H1 (cell line): ENCODE results near the gene CNTROB. TPM values are rescaled to one million over a fixed set of nuclear protein-coding genes. Genes with fewer than 3 reads are reported as not detected.

ENCODE experiments used
- CTCF ChIA-PET: fragments of 300-600 bp; sonication (Branson Sonifier 250); formaldehyde crosslinking; loops from one replicate; lab custom pipeline; 2021; ENCODE audit not compliant: partially characterized antibody; lab: Charles Lee
- POLR2A ChIA-PET: fragments of 300-600 bp; sonication (Branson Sonifier 250); formaldehyde crosslinking; loops from one replicate; lab custom pipeline; 2021; ENCODE audit warnings: inconsistent platforms; ENCODE audit not compliant: partially characterized antibody; lab: Charles Lee
- DNase-seq, 2 experiments: peaks; one replicate each; pipeline versions ENCODE4 v3.0.0 to v3.0.0-alpha.2; 2010 to 2022; ENCODE audit warnings: low spot score in 2 of 2, low read depth in 1 of 2, mixed read lengths in 1 of 2
- FAIRE-seq: peaks from 2 replicates; lab custom pipeline; 2011; peaks lifted over from hg19 to GRCh38; lab: Jason Lieb, UNC
- H2AFZ ChIP-seq: 2 replicates; pipeline ENCODE4 v1.8.1; 2012; ENCODE audit warnings: low read length, inconsistent platforms
- H2AK5ac ChIP-seq: 2 replicates; pipeline ENCODE4 v1.6.1; 2013; ENCODE audit warnings: low read depth, low read length
- H2BK120ac ChIP-seq: replicated peaks from 2 replicates; pipeline ENCODE3; 2013; ENCODE audit warnings: low read depth, low read length, inconsistent platforms
- H2BK12ac ChIP-seq: 2 replicates; pipeline ENCODE4 v1.6.1; 2013; ENCODE audit warnings: low read depth, low read length
- H2BK15ac ChIP-seq: 2 replicates; pipeline ENCODE4 v1.6.1; 2013; ENCODE audit warnings: low read length
- H2BK20ac ChIP-seq: 2 replicates; pipeline ENCODE4 v1.6.1; 2013; ENCODE audit warnings: low read length
- H2BK5ac ChIP-seq: 2 replicates; pipeline ENCODE4 v1.6.1; 2013; ENCODE audit warnings: low read depth, low read length
- H3K14ac ChIP-seq: 2 replicates; pipeline ENCODE4 v1.6.1; 2013; ENCODE audit warnings: inconsistent platforms; ENCODE audit not compliant: insufficient read length
- H3K18ac ChIP-seq: 2 replicates; pipeline ENCODE4 v1.6.1; 2013; ENCODE audit warnings: low read length; ENCODE audit errors: extremely low read depth
- H3K23ac ChIP-seq: 2 replicates; pipeline ENCODE4 v1.6.1; 2013; ENCODE audit warnings: inconsistent platforms; ENCODE audit not compliant: insufficient read length
- H3K23me2 ChIP-seq: 2 replicates; pipeline ENCODE4 v1.6.1; 2013; ENCODE audit warnings: low read depth, low read length
- H3K27ac ChIP-seq: 2 replicates; pipeline ENCODE4 v1.6.1; 2011; ENCODE audit warnings: low read depth, low read length, inconsistent platforms
- H3K27me3 ChIP-seq, 4 experiments: replicated peaks in 1 of 4; 1 replicate in 1 of 4; 2 replicates in 3 of 4; pipeline versions ENCODE4 v1.6.1 to v1.8.1; 2011 to 2013; ENCODE audit warnings: low read length in 3 of 4, mild to moderate bottlenecking in 3 of 4, inconsistent platforms in 2 of 4, mixed read lengths in 2 of 4, moderate library complexity in 1 of 4; ENCODE audit not compliant: control insufficient read depth in 3 of 4, insufficient read depth in 3 of 4; ENCODE audit errors: extremely low read depth in 1 of 4
- H3K36me3 ChIP-seq, 4 experiments: 2 replicates each; pipeline versions ENCODE4 v1.6.1 to v1.8.1; 2011 to 2013; ENCODE audit warnings: mild to moderate bottlenecking in 4 of 4, low read length in 3 of 4, moderate library complexity in 2 of 4, control low read depth in 1 of 4, inconsistent platforms in 1 of 4; ENCODE audit not compliant: insufficient read depth in 4 of 4, control insufficient read depth in 2 of 4
- H3K4ac ChIP-seq: replicated peaks from 2 replicates; pipeline ENCODE3; 2013; ENCODE audit warnings: low read length, low read depth, mixed read lengths, inconsistent platforms; ENCODE audit not compliant: insufficient read length
- H3K4me1 ChIP-seq, 4 experiments: replicated peaks in 1 of 4; 1 replicate in 1 of 4; 2 replicates in 3 of 4; pipeline versions ENCODE4 v1.6.1 to v1.8.1; 2011 to 2013; ENCODE audit warnings: low read length in 3 of 4, inconsistent platforms in 2 of 4, mixed read lengths in 1 of 4; ENCODE audit not compliant: insufficient read depth in 4 of 4, control insufficient read depth in 3 of 4
- H3K4me2 ChIP-seq, 2 experiments: 2 replicates each; pipeline versions ENCODE4 v1.6.1 to v1.8.1; 2011 to 2013; ENCODE audit warnings: low read depth in 2 of 2, low read length in 2 of 2, control low read depth in 1 of 2, inconsistent platforms in 1 of 2, mild to moderate bottlenecking in 1 of 2; ENCODE audit not compliant: insufficient read depth in 1 of 2
- H3K4me3 ChIP-seq, 4 experiments: fragments of 200-600, 300-600 bp in 1 of 4; sonication (generic), shearing (Covaris generic), sonication (Bioruptor Twin) in 1 of 4; 2 replicates each; pipeline versions ENCODE4 v1.5.1 to v1.8.1; 2011 to 2016; ENCODE audit warnings: low read length in 4 of 4, low read depth in 3 of 4, control low read depth in 2 of 4, inconsistent platforms in 2 of 4, mild to moderate bottlenecking in 2 of 4, mixed read lengths in 1 of 4, moderate library complexity in 1 of 4; ENCODE audit not compliant: insufficient read depth in 2 of 4; ENCODE audit errors: extremely low read depth in 1 of 4
- H3K56ac ChIP-seq: replicated peaks from 2 replicates; pipeline ENCODE3; 2013; ENCODE audit warnings: low read depth, mild to moderate bottlenecking, mixed read lengths, low read length, inconsistent platforms; ENCODE audit not compliant: insufficient read length
- H3K79me1 ChIP-seq: 2 replicates; pipeline ENCODE4 v1.6.1; 2013; ENCODE audit warnings: low read depth, low read length, control low read depth
- H3K79me2 ChIP-seq, 2 experiments: 2 replicates each; pipeline versions ENCODE4 v1.6.1 to v1.8.1; 2012 to 2013; ENCODE audit warnings: low read length in 2 of 2, mild to moderate bottlenecking in 2 of 2, inconsistent platforms in 1 of 2; ENCODE audit not compliant: insufficient read depth in 2 of 2, control insufficient read depth in 1 of 2
- H3K9ac ChIP-seq, 4 experiments: replicated peaks in 1 of 4; 1 replicate in 1 of 4; 2 replicates in 3 of 4; pipeline versions ENCODE4 v1.6.1 to v1.8.1; 2011 to 2013; ENCODE audit warnings: low read depth in 3 of 4, low read length in 3 of 4, control low read depth in 2 of 4, mild to moderate bottlenecking in 2 of 4, moderate library complexity in 2 of 4, inconsistent platforms in 1 of 4; ENCODE audit errors: extremely low read depth in 1 of 4
- H3K9me3 ChIP-seq, 2 experiments: 2 replicates each; pipeline versions ENCODE4 v1.6.1 to v1.8.1; 2012 to 2013; ENCODE audit warnings: mild to moderate bottlenecking in 2 of 2, moderate library complexity in 2 of 2, control low read depth in 1 of 2, inconsistent platforms in 1 of 2, low read depth in 1 of 2, low read length in 1 of 2, mixed read lengths in 1 of 2; ENCODE audit not compliant: insufficient read depth in 2 of 2
- H4K20me1 ChIP-seq, 2 experiments: replicated peaks in 1 of 2; 2 replicates each; pipeline versions ENCODE3 to v1.8.1; 2011 to 2013; ENCODE audit warnings: inconsistent platforms in 2 of 2, low read length in 2 of 2, mild to moderate bottlenecking in 1 of 2; ENCODE audit not compliant: insufficient read depth in 2 of 2, control insufficient read depth in 1 of 2
- H4K5ac ChIP-seq: 2 replicates; pipeline ENCODE4 v1.6.1; 2013; ENCODE audit warnings: low read length, low read depth, mixed read lengths, inconsistent platforms; ENCODE audit not compliant: insufficient read length
- H4K8ac ChIP-seq: 2 replicates; pipeline ENCODE4 v1.8.0; 2013; ENCODE audit warnings: mild to moderate bottlenecking, moderate library complexity, low read length, inconsistent platforms; ENCODE audit not compliant: insufficient read depth; ENCODE audit errors: extremely low read depth
- H4K91ac ChIP-seq: replicated peaks from 2 replicates; pipeline ENCODE3; 2013; ENCODE audit warnings: low read length, mixed read lengths, inconsistent platforms; ENCODE audit not compliant: insufficient read length
- BCL11A ChIP-seq, 2 experiments: IDR thresholded peaks; one replicate each; pipeline ENCODE4 v1.6.1; 2011; ENCODE audit warnings: low read depth in 2 of 2, low read length in 2 of 2, mild to moderate bottlenecking in 2 of 2
- CBX8 ChIP-seq: fragments of 300-800, 300-1000 bp; sonication (generic); IDR thresholded peaks from 2 replicates; pipeline ENCODE4 v1.7.1; 2016; ENCODE audit warnings: low read depth, low read length, borderline replicate concordance
- CHD2 ChIP-seq: IDR thresholded peaks from 2 replicates; pipeline ENCODE4 v1.6.1; 2012; ENCODE audit warnings: low read length, improper control_type of control experiment
- E2F6 ChIP-seq: IDR thresholded peaks from 2 replicates; pipeline ENCODE4 v1.6.1; 2012; ENCODE audit warnings: inconsistent platforms
- GTF2F1 ChIP-seq: IDR thresholded peaks from 2 replicates; pipeline ENCODE4 v1.6.1; 2012; ENCODE audit warnings: low read depth, low read length, improper control_type of control experiment, borderline replicate concordance
- HDAC6 ChIP-seq: IDR thresholded peaks from one replicate; pipeline ENCODE4 v1.7.1; 2012; ENCODE audit warnings: low read depth, mild to moderate bottlenecking, inconsistent platforms, low read length, moderate library complexity
- JUND ChIP-seq: IDR thresholded peaks from 2 replicates; pipeline ENCODE4 v1.6.1; 2011; ENCODE audit warnings: mild to moderate bottlenecking, improper control_type of control experiment, low read length
- POU5F1 ChIP-seq: IDR thresholded peaks from 2 replicates; pipeline ENCODE4 v1.6.1; 2011; ENCODE audit warnings: low read depth, mild to moderate bottlenecking, low read length, moderate library complexity
- YY1 ChIP-seq: IDR thresholded peaks from 2 replicates; pipeline ENCODE4 v1.6.1; 2011; ENCODE audit warnings: low read depth, mild to moderate bottlenecking, low read length
- ZNF274 ChIP-seq: IDR thresholded peaks from 2 replicates; pipeline ENCODE4 v1.7.0; 2012; ENCODE audit warnings: low read length, borderline replicate concordance; ENCODE audit errors: extremely low read depth
- WGBS, 2 experiments: shearing (Covaris generic) in 1 of 2; methylation state at CpG; one replicate each; pipeline versions ENCODE4 v1.1.6 to v1.1.7; 2013 to 2015; ENCODE audit warnings: low lambda C conversion rate in 2 of 2, mixed read lengths in 2 of 2, inconsistent platforms in 1 of 2, low coverage in 1 of 2, missing lambda C conversion rate in 1 of 2; ENCODE audit not compliant: insufficient replicate concordance in 2 of 2, insufficient coverage in 1 of 2, insufficient read length in 1 of 2; ENCODE audit errors: extremely low coverage in 1 of 2, missing lambda C conversion rate in 1 of 2; 5-methylcytosine and 5-hydroxymethylcytosine counted together
- polyA plus RNA-seq, 7 experiments: library from polyadenylated mRNA; depleted of rRNA in 3 of 7; stranded (reverse) in 5 of 7; unstranded in 2 of 7; fragments of >200 nt in 5 of 7; fragments of 200-250 nt in 2 of 7; gene quantifications; 1 replicate in 5 of 7; 2 replicates in 1 of 7; 4 replicates in 1 of 7; pipeline versions ENCODE4 v1.2.1 to v1.2.3, GENCODE V29; 2011 to 2013; ENCODE audit warnings: missing spikeins in 2 of 7, mixed read lengths in 2 of 7
- total RNA-seq: library from RNA; stranded (reverse); fragmentation: NEBNext Ultra II Directional; extraction: Animal tissue kit (Norgen Biotek cat#: 25700); gene quantifications from 2 replicates; pipeline ENCODE4 v1.2.1, GENCODE V29; 2021

Gene CNTROB
- total and polyA plus RNA-seq, 2 of the 8 experiments (the other 6 are each of a cell fraction or from before 2014, with no cell fraction given), result 20.5 to 31.9 TPM

GRCh38 chr17:7984904-7985303, 52.9 kb downstream of the CNTROB start:
- Histone ChIP-seq H3K36me3 (no peaks in the 10 kb centered on the region), H2BK5ac (no peak overlapping the region), H2AFZ (no peak overlapping the region), H2BK20ac (no peak overlapping the region), H4K20me1 (no peaks in the 10 kb centered on the region), H4K91ac (no peak overlapping the region), H3K23ac (no peak overlapping the region), H3K79me1 (no peaks in the 10 kb centered on the region), H3K23me2 (peaks cover 4% of the 10 kb centered on the region; the same call in 1 of the 2 replicates), H3K4me2 (no peak overlapping the region), H3K9ac (no peak overlapping the region), H3K9me3 (no peaks in the 10 kb centered on the region), H3K79me2 (no peaks in the 10 kb centered on the region), H2BK12ac (no peak overlapping the region), H2AK5ac (no peak overlapping the region), H3K14ac (no peak overlapping the region), H3K27ac (no peak overlapping the region), H3K27me3 (peaks cover 0 to 12% (median 5%) of the 10 kb centered on the region in 4 experiments; a peak in 4 of 7 replicates), H4K5ac (no peak overlapping the region), H3K56ac (no peak overlapping the region), H3K4me3 (no peak overlapping the region), H2BK120ac (no peak overlapping the region), H3K4ac (no peak overlapping the region), H3K4me1 (no peaks in the 10 kb centered on the region), H4K8ac (no peak overlapping the region), H2BK15ac (no peak overlapping the region), H3K18ac (no peak overlapping the region)
- FAIRE-seq (no peak), DNase-seq (no peak)
- WGBS, 2 experiments, result 92% methylated on average over 9 of the region's 9 CpGs; no CpG with 5 or more reads in 1 of the 2 experiments
- ChIA-PET POLR2A (interaction anchor here (1.1 kb wide), 1 partner anchor 188 kb away, joined by 4 read pairs; no protein-coding TSS in a partner anchor), CTCF (interaction anchor here (0.8 to 10.6 kb wide), 10 partner anchors 12 to 185 kb away, joined by 3 to 104 read pairs (median 6); no protein-coding TSS in a partner anchor)
- no peak for TF ChIP-seq E2F6
- no peak for TF ChIP-seq CBX8
- no peak for TF ChIP-seq BCL11A (IDR thresholded peaks at IDR 0.05; ENCODE audit: low read depth in 2 of 2, low read length in 2 of 2)
- no peak for TF ChIP-seq ZNF274
- TF ChIP-seq POU5F1, result no peak
- TF ChIP-seq HDAC6, result no peak
- TF ChIP-seq CHD2, result no peak
- no peak for TF ChIP-seq JUND
- no peak for TF ChIP-seq YY1
- TF ChIP-seq GTF2F1, result no peak
